Calu3 (cell line): ENCODE data around the gene DUSP16. TPM values are rescaled to one million over a fixed set of nuclear protein-coding genes. Genes with fewer than 3 reads are reported as not detected.

ENCODE experiments used
- BruUV-seq: library from RNA; stranded (reverse); fragments of 400-500 nt; replicated peaks from 2 replicates; lab custom pipeline; 2021; lab: Mats Ljungman, UMichigan
- CTCF ChIA-PET: fragments of 300-600 bp; sonication (Branson Sonifier 250); formaldehyde crosslinking; loops from one replicate; lab custom pipeline; 2022; ENCODE audit warnings: antibody characterized with exemption; lab: Charles Lee
- DNase-seq: peaks from one replicate; pipeline ENCODE4 v3.0.0; 2022
- H3K27ac Mint-ChIP-seq: one replicate; pipeline ENCODE4 v1.8.0; 2022; ENCODE audit warnings: mixed read lengths; ENCODE audit not compliant: unreplicated experiment
- H3K27me3 Mint-ChIP-seq: one replicate; pipeline ENCODE4 v1.8.0; 2022; ENCODE audit warnings: mixed read lengths; ENCODE audit not compliant: unreplicated experiment
- H3K36me3 Mint-ChIP-seq: one replicate; pipeline ENCODE4 v1.8.0; 2022; ENCODE audit warnings: mild to moderate bottlenecking, moderate library complexity, mixed read lengths; ENCODE audit not compliant: insufficient read depth, unreplicated experiment
- H3K4me1 Mint-ChIP-seq: one replicate; pipeline ENCODE4 v1.8.0; 2022; ENCODE audit warnings: mild to moderate bottlenecking, low read depth, mixed read lengths; ENCODE audit not compliant: unreplicated experiment
- H3K4me3 Mint-ChIP-seq: one replicate; pipeline ENCODE4 v1.8.0; 2022; ENCODE audit warnings: mild to moderate bottlenecking, low read depth, moderate library complexity, mixed read lengths; ENCODE audit not compliant: unreplicated experiment
- H3K9me3 Mint-ChIP-seq: one replicate; pipeline ENCODE4 v1.8.0; 2022; ENCODE audit warnings: low read depth, mixed read lengths; ENCODE audit not compliant: unreplicated experiment
- CTCF ChIP-seq: fragments of 200-600 bp; IDR thresholded peaks from one replicate; pipeline ENCODE4 v1.8.0; 2022; ENCODE audit warnings: antibody characterized with exemption; ENCODE audit not compliant: unreplicated experiment
- intact Hi-C: fragments of 100-400 bp; cut with micrococcal nuclease; formaldehyde crosslinking; loops from one replicate; pipeline ENCODE4 v1.10.0; 2022; ENCODE audit not compliant: unreplicated experiment
- total RNA-seq: library from RNA; stranded (reverse); gene quantifications from 2 replicates; pipeline ENCODE4 v1.2.3, GENCODE V29; 2022

Gene DUSP16
- total RNA-seq, 1 experiment from 2014 or later: 25.8 TPM

- Mint-ChIP-seq H3K27me3 (no peaks in the 10 kb centered on the region), H3K4me1 (peaks cover 10% of the 10 kb centered on the region), H3K27ac (no peak overlapping the region), H3K4me3 (no peak overlapping the region), H3K9me3 (no peaks in the 10 kb centered on the region), H3K36me3 (no peaks in the 10 kb centered on the region)
- BruUV-seq: no TSS peak
- no peak for TF ChIP-seq CTCF
- DNase-seq: no peak
- intact Hi-C loops: no loop called here
- CTCF ChIA-PET: no interaction called here
These were observed 52.5 kb downstream of the DUSP16 start for GRCh38 chr12:12510141-12510540.

GRCh38 chr12:12508612-12509011 lies 54.1 kb downstream of the DUSP16 start:
- no peaks in the 10 kb centered on the region for H3K27me3 Mint-ChIP-seq
- BruUV-seq: no TSS peak
- no peaks in the 10 kb centered on the region for H3K36me3 Mint-ChIP-seq
- TF ChIP-seq CTCF: no peak
- no peak overlapping the region for H3K27ac Mint-ChIP-seq
- H3K4me1 Mint-ChIP-seq: peaks cover 10% of the 10 kb centered on the region
- H3K4me3 Mint-ChIP-seq: no peak overlapping the region
- no peaks in the 10 kb centered on the region for H3K9me3 Mint-ChIP-seq
- CTCF ChIA-PET: no interaction called here
- intact Hi-C loops: no loop called here
- no peak for DNase-seq

GRCh38 chr12:12507121-12507520 lies 55.5 kb downstream of the DUSP16 start:
- Mint-ChIP-seq H3K4me3 (no peak overlapping the region), H3K27ac (no peak overlapping the region), H3K27me3 (no peaks in the 10 kb centered on the region), H3K9me3 (no peaks in the 10 kb centered on the region), H3K36me3 (no peaks in the 10 kb centered on the region), H3K4me1 (peaks cover 10% of the 10 kb centered on the region)
- DNase-seq: no peak
- intact Hi-C loops: no loop called here
- no peak for TF ChIP-seq CTCF
- CTCF ChIA-PET: no interaction called here
- BruUV-seq: no TSS peak

GRCh38 chr12:12506496-12506890 lies 56.2 kb downstream of the DUSP16 start:
- Mint-ChIP-seq H3K27ac (no peak overlapping the region), H3K4me3 (no peak overlapping the region), H3K27me3 (no peaks in the 10 kb centered on the region), H3K4me1 (peaks cover 10% of the 10 kb centered on the region), H3K36me3 (no peaks in the 10 kb centered on the region), H3K9me3 (no peaks in the 10 kb centered on the region)
- no peak for DNase-seq
- intact Hi-C loops: no loop called here
- TF ChIP-seq CTCF: no peak
- CTCF ChIA-PET: no interaction called here
- no TSS peak for BruUV-seq
